Osteocyte (in vitro differentiated cells): ENCODE results near the gene PIGN. TPM values are rescaled to one million over a fixed set of nuclear protein-coding genes. Genes with fewer than 3 reads are reported as not detected.
"Not testable (repeated sequence)": the region's sequence is repeated elsewhere in the genome, so short reads cannot be mapped to it uniquely, and the experiment has no call there.

Experiments used
- DNase-seq: peaks from one replicate; pipeline ENCODE4 v3.0.0; 2021; ENCODE audit warnings: mixed read lengths; ENCODE audit not compliant: unreplicated experiment; ENCODE audit errors: extremely low spot score
- H3K27ac Mint-ChIP-seq: one replicate; pipeline ENCODE4 v1.8.0; 2021; ENCODE audit warnings: mild to moderate bottlenecking, mixed read lengths; ENCODE audit not compliant: unreplicated experiment
- H3K27me3 Mint-ChIP-seq: one replicate; pipeline ENCODE4 v1.8.0; 2021; ENCODE audit warnings: mixed read lengths; ENCODE audit not compliant: unreplicated experiment
- H3K36me3 Mint-ChIP-seq: one replicate; pipeline ENCODE4 v1.8.0; 2021; ENCODE audit warnings: mixed read lengths; ENCODE audit not compliant: unreplicated experiment
- H3K4me1 Mint-ChIP-seq: one replicate; pipeline ENCODE4 v1.8.0; 2021; ENCODE audit warnings: mixed read lengths; ENCODE audit not compliant: unreplicated experiment
- H3K4me3 Mint-ChIP-seq: one replicate; pipeline ENCODE4 v1.8.0; 2021; ENCODE audit warnings: mild to moderate bottlenecking, moderate library complexity, mixed read lengths; ENCODE audit not compliant: unreplicated experiment
- H3K9me3 Mint-ChIP-seq: one replicate; pipeline ENCODE4 v1.8.0; 2021; ENCODE audit warnings: mixed read lengths; ENCODE audit not compliant: unreplicated experiment
- CTCF ChIP-seq: fragments of 200-600 bp; sonication (generic); IDR thresholded peaks from 2 replicates; pipeline ENCODE4 v1.5.0; 2021; ENCODE audit warnings: antibody characterized with exemption, mild to moderate bottlenecking, moderate library complexity
- total RNA-seq: library from RNA; stranded (reverse); gene quantifications from 2 replicates; pipeline ENCODE4 v1.2.1, GENCODE V29; 2021

The PIGN gene
- total RNA-seq, 1 donor from 2014 or later: 39.2 TPM

- H3K4me3 Mint-ChIP-seq: no peak overlapping the region
Measured at GRCh38 chr18:62048279-62048678, 138.6 kb downstream of the PIGN start.

GRCh38 chr18:62045316-62045715 is 141.5 kb downstream of the PIGN start:
- H3K27ac Mint-ChIP-seq: no peak overlapping the region
- H3K9me3 Mint-ChIP-seq: peaks cover 10% of the 10 kb centered on the region
- H3K4me1 Mint-ChIP-seq: peaks cover 8% of the 10 kb centered on the region
- H3K4me3 Mint-ChIP-seq: no peak overlapping the region
- H3K36me3 Mint-ChIP-seq: peaks cover 18% of the 10 kb centered on the region
- no peak for DNase-seq
- H3K27me3 Mint-ChIP-seq: no peaks in the 10 kb centered on the region
- no peak for TF ChIP-seq CTCF

More at GRCh38 chr18:62048279-62048678, 138.6 kb downstream of the PIGN start:
- Mint-ChIP-seq H3K36me3 (peaks cover 21% of the 10 kb centered on the region), H3K9me3 (peaks cover 10% of the 10 kb centered on the region), H3K4me1 (peaks cover 8% of the 10 kb centered on the region), H3K27me3 (no peaks in the 10 kb centered on the region), H3K27ac (no peak overlapping the region)
- no peak for TF ChIP-seq CTCF
- DNase-seq: no peak

GRCh38 chr18:62044490-62045000 is 142.3 kb downstream of the PIGN start:
- Mint-ChIP-seq H3K36me3 (peaks cover 18% of the 10 kb centered on the region), H3K27me3 (no peaks in the 10 kb centered on the region), H3K4me3 (no peak overlapping the region), H3K9me3 (peaks cover 10% of the 10 kb centered on the region), H3K27ac (no peak overlapping the region), H3K4me1 (peaks cover 8% of the 10 kb centered on the region)
- no peak for TF ChIP-seq CTCF
- DNase-seq: no peak

- Mint-ChIP-seq H3K27me3 (no peaks in the 10 kb centered on the region), H3K4me3 (no peak overlapping the region), H3K9me3 (no peaks in the 10 kb centered on the region), H3K27ac (peak overlapping the region; percentile 9), H3K4me1 (peaks cover 35% of the 10 kb centered on the region), H3K36me3 (no peaks in the 10 kb centered on the region)
- no peak for DNase-seq
- TF ChIP-seq CTCF: peak; percentile 20
Measured at GRCh38 chr18:62037989-62038778, 148.7 kb downstream of the PIGN start.

- no peak for DNase-seq
- no peak overlapping the region for H3K4me3 Mint-ChIP-seq
- no peak overlapping the region for H3K27ac Mint-ChIP-seq
- no peaks in the 10 kb centered on the region for H3K27me3 Mint-ChIP-seq
- TF ChIP-seq CTCF: no peak
- H3K4me1 Mint-ChIP-seq: peaks cover 35% of the 10 kb centered on the region
- H3K9me3 Mint-ChIP-seq: no peaks in the 10 kb centered on the region
- H3K36me3 Mint-ChIP-seq: no peaks in the 10 kb centered on the region
Measured at GRCh38 chr18:62037012-62037742, 149.7 kb downstream of the PIGN start.

- not testable (repeated sequence) for H3K9me3 Mint-ChIP-seq, DNase-seq, H3K27me3 Mint-ChIP-seq, H3K27ac Mint-ChIP-seq, H3K36me3 Mint-ChIP-seq, H3K4me3 Mint-ChIP-seq
- H3K4me1 Mint-ChIP-seq: peaks cover 50% of the 10 kb centered on the region
Measured at GRCh38 chr18:62034286-62034685, 152.6 kb downstream of the PIGN start.
